ENCODE measurements around the gene PPFIA1. TPM values are rescaled to one million over a fixed set of nuclear protein-coding genes. Genes with fewer than 3 reads are reported as not detected.

The PPFIA1 gene
- total RNA-seq, 1 experiment from 2014 or later, result 63.4 TPM

- Histone ChIP-seq H3K23ac (ENCODE audit: insufficient read length, low read depth, low read length) (no peak overlapping the region), H3K56ac (ENCODE audit: insufficient read length, low read depth, low read length) (no peak overlapping the region), H3K79me2 (ENCODE audit: insufficient read depth, low read length) (no peaks in the 10 kb centered on the region), H3K79me1 (ENCODE audit: insufficient read depth, low read depth, low read length, poor library complexity, severe bottlenecking) (no peaks in the 10 kb centered on the region), H4K5ac (ENCODE audit: insufficient read length, low read depth, low read length) (no peak overlapping the region), H2AK5ac (ENCODE audit: insufficient read length, low read length) (no peak overlapping the region), H4K20me1 (ENCODE audit: control insufficient read depth, insufficient read depth, insufficient read length) (no peaks in the 10 kb centered on the region), H3K27me3 (ENCODE audit: insufficient read depth, low read length) (no peaks in the 10 kb centered on the region), H3K4ac (ENCODE audit: low read depth, low read length) (no peak overlapping the region), H4K91ac (ENCODE audit: insufficient read length, low read depth, low read length) (no peak overlapping the region), H3K9ac (ENCODE audit: extremely low read depth, insufficient read length, low read length) (no peak overlapping the region), H2BK15ac (ENCODE audit: low read depth, low read length) (no peak overlapping the region), H2BK20ac (ENCODE audit: low read depth, low read length, poor library complexity, severe bottlenecking) (no peak overlapping the region), H2BK5ac (ENCODE audit: insufficient read length, low read length) (no peak overlapping the region), H3K27ac (ENCODE audit: insufficient read length, low read depth, low read length) (no peak overlapping the region), H2AFZ (ENCODE audit: low read length) (no peak overlapping the region), H3K4me1 (ENCODE audit: insufficient read depth, low read length) (no peaks in the 10 kb centered on the region), H3K4me2 (ENCODE audit: insufficient read depth, insufficient read length, low read length) (no peak overlapping the region), H3T11ph (ENCODE audit: low read length) (no peak overlapping the region), H3K23me2 (ENCODE audit: insufficient read length, low read depth, low read length, poor library complexity, severe bottlenecking) (no peaks in the 10 kb centered on the region), H3K14ac (ENCODE audit: insufficient read depth, low read length) (no peak overlapping the region), H2BK120ac (ENCODE audit: low read depth, low read length, poor library complexity, severe bottlenecking) (no peak overlapping the region), H2BK12ac (ENCODE audit: insufficient read length, low read depth, low read length) (no peak overlapping the region), H3K18ac (ENCODE audit: insufficient read length, low read depth, low read length) (no peak overlapping the region), H4K8ac (replicated peaks; ENCODE audit: insufficient read length, low read depth, low read length) (no peak overlapping the region), H3K9me3 (ENCODE audit: control insufficient read depth, low read depth, low read length) (no peaks in the 10 kb centered on the region)
- H3K4me1 Mint-ChIP-seq, result peaks cover 0 to 3% of the 10 kb centered on the region in 2 experiments; a peak in 1 of 4 replicates
- no peak overlapping the region for H3K27ac Mint-ChIP-seq
- no peak overlapping the region for H3K4me3 Mint-ChIP-seq
- H3K36me3 Mint-ChIP-seq (ENCODE audit: insufficient read depth in 1 of 3, low read depth in 3 of 3), result peaks cover 54 to 86% (median 79%) of the 10 kb centered on the region in 3 experiments
- no peaks in the 10 kb centered on the region for H3K27me3 Mint-ChIP-seq (ENCODE audit: low read depth)
- no peaks in the 10 kb centered on the region for H3K9me3 Mint-ChIP-seq
- no peak for DNase-seq
- WGBS (ENCODE audit: extremely low coverage, insufficient read length, low lambda C conversion rate), result no CpG with 5 or more reads among the region's 4 CpGs
- no peak for TF ChIP-seq CTCF (conservative IDR thresholded peaks at IDR 0.05)
Observed at GRCh38 chr11:70328556-70328955, 58.1 kb downstream of the PPFIA1 start.

All from H9 (cell line).